ENCODE measurements around the gene S100A4.
"Not testable (repeated sequence)": the region's sequence is repeated elsewhere in the genome, so short reads cannot be mapped to it uniquely, and the experiment has no call there.

S100A4 gene

GRCh38 chr1:153532181-153532580 is 13.4 kb downstream of the S100A4 start:
- FAIRE-seq: no peak

- no peak for FAIRE-seq
These were observed 14.0 kb downstream of the S100A4 start for GRCh38 chr1:153531638-153532037.

GRCh38 chr1:153527683-153528040 is 17.9 kb downstream of the S100A4 start:
- no peak for FAIRE-seq

GRCh38 chr1:153527023-153527682 is 18.5 kb downstream of the S100A4 start:
- FAIRE-seq: no peak

GRCh38 chr1:153526132-153526543 is 19.5 kb downstream of the S100A4 start:
- FAIRE-seq: no peak

- FAIRE-seq: no peak
These were observed 20.4 kb downstream of the S100A4 start for GRCh38 chr1:153525088-153525728.

GRCh38 chr1:153522353-153523048 is 23.1 kb downstream of the S100A4 start:
- FAIRE-seq: not testable (repeated sequence)

GRCh38 chr1:153521808-153522207 is 23.8 kb downstream of the S100A4 start:
- not testable (repeated sequence) for FAIRE-seq

GRCh38 chr1:153520818-153521476 is 24.7 kb downstream of the S100A4 start:
- no peak for FAIRE-seq

GRCh38 chr1:153520137-153520691 is 25.4 kb downstream of the S100A4 start:
- FAIRE-seq: not testable (repeated sequence)

DNA sequence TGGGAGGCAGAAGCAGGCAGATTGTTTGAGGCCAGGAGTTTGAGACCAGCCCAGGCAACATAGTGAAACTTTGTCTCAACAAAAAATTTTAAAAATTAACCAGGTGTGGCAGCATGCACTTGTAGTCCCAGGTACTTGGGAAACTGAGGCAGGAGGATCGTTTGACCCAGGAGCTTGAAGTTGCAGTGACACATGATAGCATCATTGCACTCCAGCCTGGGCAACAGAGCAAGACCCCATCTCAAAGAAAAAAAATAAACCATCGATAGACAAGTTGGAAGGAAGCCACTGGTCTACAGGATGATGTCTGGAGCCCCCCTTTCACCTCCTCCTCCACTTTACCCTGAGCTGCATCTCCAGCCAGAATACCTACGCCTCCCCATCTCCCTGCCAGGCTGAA is 26.4 kb downstream of the S100A4 start:
- no peak for FAIRE-seq

GRCh38 chr1:153515504-153516394 is 29.9 kb downstream of the S100A4 start:
- FAIRE-seq: no peak

DNA sequence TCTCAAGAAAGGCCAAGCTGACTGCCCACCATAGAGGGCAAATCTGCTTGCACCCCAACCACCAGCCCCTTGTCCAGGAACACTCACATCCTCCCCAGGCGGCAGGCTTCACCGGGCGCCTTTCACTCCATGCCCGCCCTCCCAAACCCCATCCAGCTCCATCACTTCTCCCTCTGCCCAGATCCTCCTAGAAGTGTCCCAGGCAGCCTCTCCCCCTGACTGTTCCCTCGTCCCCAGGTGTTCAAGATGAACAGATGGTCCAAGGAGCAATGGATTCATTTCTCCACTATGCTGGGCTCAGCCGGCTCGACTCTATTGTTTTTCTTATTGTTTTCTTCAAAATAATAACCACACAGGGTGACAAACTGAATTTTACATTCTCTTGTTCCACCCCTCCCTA is 31.9 kb downstream of the S100A4 start:
- no peak for FAIRE-seq

- FAIRE-seq: no peak
These were observed 32.6 kb downstream of the S100A4 start for GRCh38 chr1:153513023-153513422.

DNA sequence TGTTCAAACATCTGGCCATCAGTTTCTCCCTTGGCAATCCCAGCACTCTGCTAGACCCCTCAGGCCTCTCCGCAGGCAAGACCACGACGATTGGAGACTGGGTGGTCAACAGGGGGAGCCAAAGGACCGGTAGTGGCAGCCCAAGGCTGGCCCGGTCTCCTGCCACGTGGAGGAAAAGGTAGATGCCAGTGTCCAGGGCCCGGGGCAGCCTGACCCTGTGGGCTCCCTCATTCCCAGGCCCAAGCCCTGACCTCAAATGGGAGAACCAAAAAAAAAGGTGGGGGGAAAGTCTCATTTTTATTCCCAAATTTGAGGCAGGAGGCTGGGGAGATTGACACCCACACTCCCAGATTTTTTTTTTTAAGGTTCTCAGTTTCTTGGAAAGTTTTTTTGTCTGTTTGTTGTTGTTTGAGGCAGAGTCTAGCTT is 34.6 kb downstream of the S100A4 start:
- FAIRE-seq: no peak

DNA sequence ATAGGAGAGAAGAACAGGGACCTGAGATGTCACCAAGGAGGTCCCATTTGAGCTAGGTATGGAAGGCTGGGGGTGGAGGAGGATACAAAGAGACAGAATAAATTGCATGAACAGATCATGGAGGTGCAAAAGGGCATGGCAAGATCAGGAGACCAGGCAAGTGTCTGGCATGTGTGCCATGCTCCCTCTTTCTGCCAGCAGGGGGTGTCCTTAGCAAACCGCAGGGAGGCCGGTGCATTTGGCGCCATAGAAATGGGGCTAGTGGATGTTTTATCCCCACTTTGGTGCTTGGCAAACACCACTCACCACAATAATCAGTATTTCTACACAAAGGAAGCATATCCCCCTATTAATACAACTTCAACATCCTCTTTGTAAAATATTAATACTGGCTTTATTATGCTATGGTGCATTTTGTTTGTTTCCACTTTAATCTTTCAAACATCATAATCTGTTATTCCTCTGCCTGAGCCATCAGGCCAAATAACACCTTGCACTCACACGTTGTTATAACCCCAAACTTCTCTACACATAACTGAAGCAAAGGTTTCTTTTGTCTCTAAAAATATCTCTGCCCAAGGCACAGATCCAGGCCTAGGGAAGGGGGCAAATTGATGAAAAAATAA is 35.8 kb downstream of the S100A4 start:
- no peak for FAIRE-seq

GRCh38 chr1:153509036-153509435 is 36.6 kb downstream of the S100A4 start:
- FAIRE-seq: no peak

DNA sequence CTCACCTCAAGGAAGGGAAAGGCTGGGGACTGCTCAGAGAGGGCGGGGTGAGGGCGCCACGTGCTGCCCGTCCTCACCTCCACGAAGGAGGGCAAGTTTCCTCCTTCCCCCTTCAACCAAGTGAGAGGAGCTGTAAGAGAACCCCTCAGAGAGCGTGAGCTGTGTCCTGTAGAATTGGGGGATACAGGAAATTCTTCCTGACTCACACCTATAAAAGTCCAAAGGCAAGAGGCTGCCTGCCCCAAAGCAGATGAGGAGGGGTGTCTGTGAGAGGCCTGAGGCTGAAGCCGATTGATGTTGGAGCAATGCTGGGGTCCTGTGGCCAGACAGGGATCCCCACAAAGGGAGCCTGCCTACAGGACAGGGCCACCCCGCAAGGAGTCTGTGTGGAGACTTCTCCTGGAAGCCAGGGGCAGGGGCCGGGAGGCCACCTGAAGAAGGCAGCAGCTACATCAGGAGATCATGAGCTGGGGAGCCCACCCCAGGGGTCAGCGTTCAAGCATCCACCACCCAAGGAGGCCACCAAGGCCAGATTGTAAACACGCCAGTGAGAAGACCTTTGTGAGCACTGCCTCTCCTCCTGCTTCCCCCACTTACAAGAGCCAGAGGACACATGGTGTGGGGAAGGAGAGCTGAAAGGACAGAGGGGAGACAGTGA is 37.6 kb downstream of the S100A4 start:
- no peak for FAIRE-seq

GRCh38 chr1:153506831-153507413 is 38.7 kb downstream of the S100A4 start:
- no peak for FAIRE-seq

- FAIRE-seq: no peak
These were observed 39.2 kb downstream of the S100A4 start for GRCh38 chr1:153506386-153506785.

- no peak for FAIRE-seq
These were observed 40.0 kb downstream of the S100A4 start for GRCh38 chr1:153505576-153505975.
